ENCODE data around the gene CLDN1.

Gene CLDN1

DNA sequence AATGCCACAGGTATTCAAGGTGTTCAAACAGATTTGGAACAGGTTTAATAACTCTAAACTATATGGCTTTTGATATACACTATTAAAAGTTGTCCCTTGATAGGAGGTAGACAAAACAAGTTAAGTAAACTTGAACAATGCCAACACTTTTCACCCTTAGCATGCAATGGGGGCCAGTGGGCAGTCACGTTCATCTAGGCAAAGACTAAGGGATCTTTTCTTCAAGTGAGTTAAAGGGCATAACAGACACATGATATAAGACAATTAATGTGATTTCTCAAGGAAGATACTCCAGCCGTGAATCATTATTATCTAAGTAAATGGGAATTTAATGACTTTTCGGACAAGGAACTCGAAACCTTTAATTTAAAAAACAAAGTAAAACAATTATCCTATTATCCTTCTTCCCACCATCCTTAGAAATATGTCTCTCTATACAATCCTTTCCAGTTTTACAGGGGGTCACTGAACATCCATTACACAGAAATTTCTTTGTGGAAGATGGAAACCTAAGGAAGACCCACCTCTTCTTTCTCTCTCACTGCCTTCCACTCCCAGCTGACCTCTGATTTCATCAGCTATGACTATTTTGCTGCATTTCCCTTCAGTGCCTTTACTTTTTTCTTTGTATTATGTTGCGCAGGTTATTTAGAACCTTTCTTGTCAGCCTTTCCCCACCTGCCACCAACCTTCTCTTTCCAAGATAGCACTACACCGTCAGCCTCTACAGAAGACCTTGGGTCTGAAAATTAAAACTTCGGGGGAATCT lies 1.5 kb downstream of the CLDN1 start:
- TF ChIP-seq, protein P1, sequence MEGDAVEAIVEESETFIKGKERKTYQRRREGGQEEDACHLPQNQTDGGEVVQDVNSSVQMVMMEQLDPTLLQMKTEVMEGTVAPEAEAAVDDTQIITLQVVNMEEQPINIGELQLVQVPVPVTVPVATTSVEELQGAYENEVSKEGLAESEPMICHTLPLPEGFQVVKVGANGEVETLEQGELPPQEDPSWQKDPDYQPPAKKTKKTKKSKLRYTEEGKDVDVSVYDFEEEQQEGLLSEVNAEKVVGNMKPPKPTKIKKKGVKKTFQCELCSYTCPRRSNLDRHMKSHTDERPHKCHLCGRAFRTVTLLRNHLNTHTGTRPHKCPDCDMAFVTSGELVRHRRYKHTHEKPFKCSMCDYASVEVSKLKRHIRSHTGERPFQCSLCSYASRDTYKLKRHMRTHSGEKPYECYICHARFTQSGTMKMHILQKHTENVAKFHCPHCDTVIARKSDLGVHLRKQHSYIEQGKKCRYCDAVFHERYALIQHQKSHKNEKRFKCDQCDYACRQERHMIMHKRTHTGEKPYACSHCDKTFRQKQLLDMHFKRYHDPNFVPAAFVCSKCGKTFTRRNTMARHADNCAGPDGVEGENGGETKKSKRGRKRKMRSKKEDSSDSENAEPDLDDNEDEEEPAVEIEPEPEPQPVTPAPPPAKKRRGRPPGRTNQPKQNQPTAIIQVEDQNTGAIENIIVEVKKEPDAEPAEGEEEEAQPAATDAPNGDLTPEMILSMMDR (IDR thresholded peaks at IDR 0.05; ENCODE audit: low read depth, low read length) = no peak
- DNase-seq (ENCODE audit: extremely low read depth, low read depth) = no peak

DNA sequence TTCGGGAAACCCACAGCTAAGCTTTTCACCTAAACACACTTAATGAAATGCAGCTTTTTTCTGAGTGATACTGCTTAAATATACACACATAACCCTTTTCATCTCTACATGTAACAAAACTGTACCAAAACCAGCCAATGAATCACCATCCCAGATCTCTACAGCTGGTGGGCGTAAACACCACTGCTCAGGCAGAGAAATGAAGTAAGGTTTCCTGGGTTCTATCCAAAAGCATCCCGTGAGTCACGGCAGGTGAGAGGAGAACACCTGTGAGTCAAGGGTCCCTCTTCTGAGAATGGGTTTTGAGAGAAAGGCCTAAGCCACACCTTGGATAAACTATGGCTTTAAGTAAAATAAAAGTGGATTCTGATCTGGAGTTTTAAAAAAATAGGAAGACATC lies 2.6 kb downstream of the CLDN1 start:
- DNase-seq (ENCODE audit: extremely low read depth, low read depth) = no peak
- TF ChIP-seq, protein P1 (IDR thresholded peaks at IDR 0.05; ENCODE audit: low read depth, low read length) = no peak

DNA sequence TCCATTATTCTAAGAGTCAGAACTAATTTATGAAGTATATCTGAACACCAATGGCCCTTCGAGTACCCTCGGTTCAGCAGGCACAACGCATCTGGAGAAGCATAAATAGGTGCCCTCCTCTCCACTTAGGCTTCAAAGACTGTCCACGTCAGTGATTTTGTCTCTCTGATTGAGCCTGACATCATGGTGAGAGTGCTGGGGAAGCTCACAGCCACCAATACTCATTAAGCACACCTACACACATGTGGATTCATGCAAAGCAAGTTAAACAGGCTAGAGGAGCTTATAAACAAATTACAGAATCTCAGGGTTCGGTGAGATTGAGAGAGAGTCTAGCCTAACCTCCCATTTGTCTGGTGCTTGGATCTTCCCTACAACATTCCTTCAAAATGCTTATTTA lies 3.6 kb downstream of the CLDN1 start:
- DNase-seq (ENCODE audit: extremely low read depth, low read depth) = no peak

DNA sequence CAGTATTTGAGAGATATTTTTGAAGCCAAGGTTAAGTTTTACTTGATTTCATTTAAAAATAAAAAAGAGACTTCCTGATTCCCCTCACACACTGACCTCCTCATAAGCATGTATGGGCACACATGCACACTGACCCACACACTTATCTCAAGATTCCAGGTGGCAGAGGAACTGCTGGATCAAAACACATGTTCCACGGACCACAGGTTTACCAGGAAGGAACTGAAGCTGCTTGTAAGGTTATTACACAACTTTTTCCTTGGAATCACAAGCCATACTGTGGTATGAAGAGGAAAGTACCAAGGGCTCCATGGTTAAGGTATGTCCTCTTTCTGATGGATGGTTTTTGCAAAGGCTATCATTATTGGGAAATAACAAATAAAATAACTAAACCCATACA lies 7.5 kb downstream of the CLDN1 start:
- DNase-seq (ENCODE audit: extremely low read depth, low read depth) = no peak
- TF ChIP-seq, protein P1 (IDR thresholded peaks at IDR 0.05; ENCODE audit: low read depth, low read length) = no peak

More for the DNA sequence above, 3.6 kb downstream of the CLDN1 start:
- TF ChIP-seq, protein P1 (IDR thresholded peaks at IDR 0.05; ENCODE audit: low read depth, low read length) = no peak

DNA sequence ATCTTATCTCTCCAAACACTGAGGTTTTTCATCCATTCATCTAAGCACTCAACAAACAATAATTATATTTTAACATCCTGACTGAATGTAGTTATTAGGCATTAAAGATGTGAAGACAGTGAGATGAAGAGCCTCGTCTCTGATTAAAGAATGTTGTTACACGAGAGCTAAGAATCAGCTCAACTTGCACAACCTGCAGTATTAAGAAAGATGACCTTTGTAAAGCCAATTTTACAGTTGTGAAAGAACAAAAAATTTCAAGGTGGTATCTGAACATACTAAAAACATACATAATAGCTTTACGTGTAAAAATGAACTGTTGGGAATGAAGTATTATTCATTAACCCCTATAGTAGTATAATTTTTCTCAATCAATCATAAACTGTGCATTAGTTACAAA lies 12.8 kb downstream of the CLDN1 start:
- TF ChIP-seq, protein P1 (IDR thresholded peaks at IDR 0.05; ENCODE audit: low read depth, low read length) = no peak

DNA sequence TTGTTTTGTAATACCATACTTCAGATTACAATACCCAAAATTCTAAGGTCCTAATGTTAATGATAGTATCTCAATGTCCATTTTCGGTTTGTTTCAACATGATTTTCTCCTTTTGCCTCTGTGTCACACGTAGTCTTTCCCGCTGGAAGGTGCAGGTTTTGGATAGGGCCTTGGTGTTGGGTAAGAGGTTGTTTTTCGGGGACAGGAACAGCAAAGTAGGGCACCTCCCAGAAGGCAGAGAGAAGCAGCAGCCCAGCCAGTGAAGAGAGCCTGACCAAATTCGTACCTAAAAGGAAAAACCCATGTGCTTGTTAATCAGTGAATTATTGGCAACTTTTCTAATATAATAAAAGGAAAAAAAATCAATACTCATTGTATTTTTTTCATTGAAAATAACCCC lies 14.1 kb downstream of the CLDN1 start:
- DNase-seq (ENCODE audit: extremely low read depth, low read depth) = no peak
- TF ChIP-seq, protein P1 (IDR thresholded peaks at IDR 0.05; ENCODE audit: low read depth, low read length) = no peak

More for the DNA sequence above, 12.8 kb downstream of the CLDN1 start:
- no peak for DNase-seq (ENCODE audit: extremely low read depth, low read depth)

DNA sequence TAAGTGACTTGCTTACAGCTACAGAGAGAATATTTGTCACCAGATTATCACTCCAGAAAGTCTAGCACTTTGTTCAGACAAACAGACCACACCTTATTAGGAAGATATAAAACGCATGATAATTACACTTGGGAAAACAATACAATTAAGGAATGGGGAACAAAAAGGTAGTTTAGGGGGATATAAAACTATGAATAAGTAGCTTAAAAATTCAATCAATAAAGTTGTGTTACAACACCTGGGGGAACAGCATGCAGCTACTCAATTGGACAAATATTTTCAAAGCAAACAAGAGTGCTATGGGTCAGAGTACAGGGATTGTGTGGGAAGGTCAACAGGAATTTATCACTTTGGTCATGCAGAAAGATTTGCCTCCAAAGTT lies 15.1 kb downstream of the CLDN1 start:
- DNase-seq (ENCODE audit: extremely low read depth, low read depth) = no peak
- TF ChIP-seq, protein P1 (IDR thresholded peaks at IDR 0.05; ENCODE audit: low read depth, low read length) = no peak
